Measurements from ENCODE around the gene VSTM2B.

VSTM2B gene

GRCh38 chr19:29569038-29569911, 43.5 kb downstream of the VSTM2B start:
- no peak for DNase-seq (ENCODE audit: low read depth)
- no peak for TF ChIP-seq CTCF (conservative IDR thresholded peaks at IDR 0.05; ENCODE audit: control insufficient read depth, insufficient read depth, low read depth, low read length)
- H3K4me3 ChIP-seq (ENCODE audit: control insufficient read depth, low read depth, low read length): no peak overlapping the region

GRCh38 chr19:29571181-29571580, 45.4 kb downstream of the VSTM2B start:
- TF ChIP-seq CTCF (conservative IDR thresholded peaks at IDR 0.05; ENCODE audit: control insufficient read depth, insufficient read depth, low read depth, low read length): no peak
- H3K4me3 ChIP-seq (ENCODE audit: control insufficient read depth, low read depth, low read length): no peak overlapping the region
- DNase-seq (ENCODE audit: low read depth): no peak

DNA sequence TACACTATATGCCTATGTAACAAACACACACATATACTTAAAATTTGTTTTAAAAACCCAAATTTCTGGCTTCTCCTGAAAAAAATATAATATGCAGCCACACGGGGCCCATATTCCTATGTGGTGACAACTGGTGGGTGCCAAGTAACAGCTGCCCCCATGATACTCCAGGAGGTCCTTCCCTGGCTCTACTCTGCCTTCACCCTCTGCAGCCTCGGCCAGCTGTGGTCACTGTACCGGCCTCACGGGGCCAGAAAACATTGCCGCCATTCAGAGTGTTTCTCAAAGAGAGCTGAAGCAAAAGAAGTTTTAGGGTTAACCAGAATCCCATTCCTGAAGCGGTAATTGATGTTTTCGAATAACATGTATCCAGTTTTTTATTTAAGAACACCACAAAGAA, 47.7 kb downstream of the VSTM2B start:
- TF ChIP-seq CTCF (conservative IDR thresholded peaks at IDR 0.05; ENCODE audit: control insufficient read depth, insufficient read depth, low read depth, low read length): no peak
- DNase-seq (ENCODE audit: low read depth): no peak
- no peak overlapping the region for H3K4me3 ChIP-seq (ENCODE audit: control insufficient read depth, low read depth, low read length)

DNA sequence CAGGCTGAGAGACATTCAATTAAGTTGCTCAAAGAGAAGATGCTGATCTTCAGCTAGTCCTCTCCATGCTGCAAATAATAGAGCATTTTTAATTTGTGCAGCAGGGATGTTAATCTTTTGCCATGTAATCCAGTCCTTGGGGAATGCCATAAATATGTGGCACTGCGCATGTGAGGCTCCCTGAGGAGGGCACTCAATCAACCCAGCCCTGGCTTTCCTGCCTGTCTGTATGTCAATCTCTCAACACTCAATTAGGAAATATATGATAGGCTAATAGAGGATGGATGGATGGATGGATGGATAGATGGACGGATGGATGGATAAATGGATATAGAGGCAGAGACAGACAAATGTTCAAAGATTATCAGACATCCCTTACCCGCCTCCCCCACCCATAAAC, 48.7 kb downstream of the VSTM2B start:
- no peak overlapping the region for H3K4me3 ChIP-seq (ENCODE audit: control insufficient read depth, low read depth, low read length)
- no peak for DNase-seq (ENCODE audit: low read depth)
- no peak for TF ChIP-seq CTCF (conservative IDR thresholded peaks at IDR 0.05; ENCODE audit: control insufficient read depth, insufficient read depth, low read depth, low read length)

GRCh38 chr19:29576046-29576606, 50.3 kb downstream of the VSTM2B start:
- TF ChIP-seq CTCF (conservative IDR thresholded peaks at IDR 0.05; ENCODE audit: control insufficient read depth, insufficient read depth, low read depth, low read length): no peak
- no peak overlapping the region for H3K4me3 ChIP-seq (ENCODE audit: control insufficient read depth, low read depth, low read length)
- peak; percentile 42 for DNase-seq (ENCODE audit: low read depth)

GRCh38 chr19:29576761-29577648, 51.2 kb downstream of the VSTM2B start:
- H3K4me3 ChIP-seq (ENCODE audit: control insufficient read depth, low read depth, low read length): no peak overlapping the region
- no peak for TF ChIP-seq CTCF (conservative IDR thresholded peaks at IDR 0.05; ENCODE audit: control insufficient read depth, insufficient read depth, low read depth, low read length)
- DNase-seq (ENCODE audit: low read depth): peak; percentile 44
